GM12878 (cell line): ENCODE results near the gene BAG1. TPM values are rescaled to one million over a fixed set of nuclear protein-coding genes. Genes with fewer than 3 reads are reported as not detected.

Source experiments
- ATAC-seq: fragments of 200-7000 bp; cut with Tn5 transposase; 3 replicates; pipeline ENCODE4 v1.9.1; 2020; ENCODE audit warnings: mild to moderate bottlenecking, moderate library complexity
- BruUV-seq: library from RNA; stranded (reverse); fragments of 400-500 nt; replicated peaks from 2 replicates; lab custom pipeline; 2021; lab: Mats Ljungman, UMichigan
- CTCF ChIA-PET: fragments of 300-600 bp; sonication (Branson Sonifier 250); formaldehyde crosslinking; extraction: SDS; loops from one replicate; lab custom pipeline; 2021; ENCODE audit warnings: inconsistent platforms; lab: Yijun Ruan, JAX
- POLR2A ChIA-PET: fragments of 350-600 bp; formaldehyde crosslinking; extraction: SDS; loops from one replicate; lab custom pipeline; 2021; ENCODE audit warnings: inconsistent platforms; lab: Charles Lee
- RAD21 ChIA-PET: fragments of 300-600 bp; sonication (Branson Sonifier 250); formaldehyde crosslinking; loops from one replicate; lab custom pipeline; 2023; ENCODE audit warnings: antibody characterized with exemption; ENCODE audit not compliant: unreplicated experiment; lab: Charles Lee
- SMC1A ChIA-PET: fragments of 300-600 bp; sonication (Branson Sonifier 250); formaldehyde crosslinking; loops from one replicate; lab custom pipeline; 2023; ENCODE audit not compliant: unreplicated experiment, uncharacterized antibody; lab: Charles Lee
- DNase-seq: peaks from one replicate; pipeline ENCODE4 v3.0.0-alpha.2; 2011; ENCODE audit warnings: low read depth, low spot score
- FAIRE-seq: peaks from 3 replicates; lab custom pipeline; 2011; peaks lifted over from hg19 to GRCh38; lab: Jason Lieb, UNC
- H2AFZ ChIP-seq: 2 replicates; pipeline ENCODE4 v1.6.0; 2011; ENCODE audit warnings: low read depth, low read length, control low read depth; ENCODE audit not compliant: control insufficient read depth
- H3K27ac ChIP-seq: 2 replicates; pipeline ENCODE4 v1.5.1; 2011; ENCODE audit warnings: control low read depth; ENCODE audit not compliant: control insufficient read depth, insufficient read depth
- H3K27me3 ChIP-seq, 2 experiments: replicated peaks in 1 of 2; 2 replicates each; pipeline versions ENCODE4 v1.6.0 to v1.6.1; 2011; ENCODE audit warnings: low read length in 1 of 2; ENCODE audit not compliant: control insufficient read depth in 2 of 2, insufficient read depth in 2 of 2
- H3K36me3 ChIP-seq, 2 experiments: 2 replicates each; pipeline ENCODE4 v1.5.1; 2011; ENCODE audit warnings: low read length in 1 of 2; ENCODE audit not compliant: control insufficient read depth in 2 of 2, insufficient read depth in 2 of 2
- H3K4me1 ChIP-seq: 2 replicates; pipeline ENCODE4 v1.6.1; 2011; ENCODE audit warnings: mild to moderate bottlenecking, low read length, moderate library complexity, mixed read lengths; ENCODE audit not compliant: control insufficient read depth, insufficient read depth
- H3K4me2 ChIP-seq: 2 replicates; pipeline ENCODE4 v1.6.0; 2011; ENCODE audit warnings: control low read depth; ENCODE audit not compliant: control insufficient read depth, insufficient read depth
- H3K4me3 ChIP-seq: fragments of 200-600 bp; sonication (generic); 2 replicates; pipeline ENCODE4 v1.5.1; 2016
- H3K79me2 ChIP-seq: 2 replicates; pipeline ENCODE4 v1.6.0; 2011; ENCODE audit warnings: low read length; ENCODE audit not compliant: control insufficient read depth, insufficient read depth
- H3K9ac ChIP-seq: 2 replicates; pipeline ENCODE4 v1.8.0; 2011; ENCODE audit warnings: low read length, control low read depth, mixed read lengths; ENCODE audit not compliant: control insufficient read depth, insufficient read depth
- H3K9me3 ChIP-seq: replicated peaks from 3 replicates; pipeline ENCODE4 v1.5.1; 2011; ENCODE audit warnings: mild to moderate bottlenecking, low read length; ENCODE audit not compliant: control insufficient read depth, insufficient read depth
- H4K20me1 ChIP-seq: 2 replicates; pipeline ENCODE4 v1.6.0; 2011; ENCODE audit not compliant: control insufficient read depth, insufficient read depth
- ASH2L ChIP-seq: fragments of 300-600, 200-600 bp; sonication (generic); IDR thresholded peaks from 2 replicates; pipeline ENCODE4 v1.6.1; 2017; ENCODE audit warnings: low read depth, mild to moderate bottlenecking, borderline replicate concordance
- BRCA1 ChIP-seq: IDR thresholded peaks from 2 replicates; pipeline ENCODE4 v1.6.1; 2011; ENCODE audit warnings: low read depth, low read length, improper control_type of control experiment
- HCFC1 ChIP-seq: fragments of 150-350 bp; IDR thresholded peaks from 2 replicates; pipeline ENCODE4 v1.6.1; 2014; ENCODE audit warnings: low read length
- MEF2A ChIP-seq: IDR thresholded peaks from 2 replicates; pipeline ENCODE4 v1.6.1; 2011; ENCODE audit warnings: low read depth, mild to moderate bottlenecking, low read length, moderate library complexity; ENCODE audit not compliant: insufficient read depth
- POLR2AphosphoS2 ChIP-seq: IDR thresholded peaks from 2 replicates; pipeline ENCODE4 v1.6.1; 2011; ENCODE audit warnings: low read depth, mild to moderate bottlenecking, low read length, improper control_type of control experiment, moderate library complexity
- POLR2AphosphoS5 ChIP-seq: IDR thresholded peaks from 2 replicates; pipeline ENCODE4 v1.6.1; 2011; ENCODE audit warnings: mild to moderate bottlenecking, low read length, inconsistent platforms
- RAD21 ChIP-seq: IDR thresholded peaks from 2 replicates; pipeline ENCODE4 v1.6.1; 2011; ENCODE audit warnings: mild to moderate bottlenecking, low read depth, low read length, moderate library complexity; ENCODE audit not compliant: insufficient read depth
- RB1 ChIP-seq: fragments of 450-650 bp; formaldehyde crosslinking; IDR thresholded peaks from 2 replicates; pipeline ENCODE4 v1.6.1; 2017; ENCODE audit warnings: mild to moderate bottlenecking, borderline replicate concordance
- RBBP5 ChIP-seq: fragments of 200-600 bp; sonication (generic); conservative IDR thresholded peaks from 2 replicates; pipeline ENCODE4 v1.6.1; 2016
- STAT1 ChIP-seq: fragments of 450-650 bp; conservative IDR thresholded peaks from 2 replicates; pipeline ENCODE4 v1.6.1; 2014; ENCODE audit warnings: antibody characterized with exemption, mild to moderate bottlenecking
- STAT3 ChIP-seq: IDR thresholded peaks from 2 replicates; pipeline ENCODE4 v1.6.1; 2011; ENCODE audit warnings: low read depth, low read length, improper control_type of control experiment
- ZBED1 ChIP-seq: IDR thresholded peaks from 2 replicates; pipeline ENCODE4 v1.6.1; 2016; ENCODE audit warnings: borderline replicate concordance
- ZNF274 ChIP-seq: IDR thresholded peaks from one replicate; pipeline ENCODE4 v1.8.0; 2011; ENCODE audit not compliant: insufficient read length, insufficient read depth
- WGBS: methylation state at CpG from one replicate; pipeline ENCODE4 v1.1.6; 2016; ENCODE audit warnings: low lambda C conversion rate; ENCODE audit not compliant: insufficient replicate concordance, insufficient coverage; ENCODE audit errors: missing lambda C conversion rate; 5-methylcytosine and 5-hydroxymethylcytosine counted together
- in situ Hi-C: fragments of 300-500 bp; cut with MboI; formaldehyde crosslinking; loops from 9 replicates; pipeline ENCODE4 v1.14.3; 2018; ENCODE audit warnings: mixed read lengths
- intact Hi-C: fragments of 100-400 bp; cut with micrococcal nuclease; formaldehyde crosslinking; loops from one replicate; pipeline ENCODE4 v1.14.2; 2022; ENCODE audit not compliant: unreplicated experiment
- polyA plus RNA-seq, 11 experiments: library from polyadenylated mRNA; depleted of rRNA in 4 of 11; unstranded in 6 of 11; stranded (reverse) in 5 of 11; fragments of >200 nt; fragmentation: Nextera tagmentation in 4 of 11; fragmentation: Illumina TruSeq in 1 of 11; extraction: Ambion mirVana in 4 of 11; extraction: Trizol in 1 of 11; gene quantifications; 1 replicate in 1 of 11; 2 replicates in 10 of 11; pipeline versions ENCODE4 v1.2.1 to v1.2.3, GENCODE V29; 2011 to 2016; ENCODE audit warnings: inconsistent platforms in 2 of 11, missing spikeins in 2 of 11, low read depth in 1 of 11
- total RNA-seq, 4 experiments: library from RNA; depleted of rRNA in 3 of 4; stranded (reverse); fragments of >200 nt in 3 of 4; fragmentation: Illumina TruSeq in 1 of 4; extraction: Trizol in 1 of 4; gene quantifications; 2 replicates each; pipeline versions ENCODE4 v1.2.1 to v1.2.3, GENCODE V29; 2013 to 2021
- TF ChIP-seq, protein P1 (sequence below): IDR thresholded peaks from 2 replicates; pipeline ENCODE4 v1.6.1; 2012; ENCODE audit warnings: improper control_type of control experiment, low read depth, low read length; ENCODE audit not compliant: insufficient replicate concordance
- TF ChIP-seq, protein P2 (sequence below): fragments of 450-650 bp; IDR thresholded peaks from 2 replicates; pipeline ENCODE4 v1.6.1; 2016; ENCODE audit warnings: mild to moderate bottlenecking
- TF ChIP-seq, protein P3 (sequence below): fragments of 150-350 bp; IDR thresholded peaks from 2 replicates; pipeline ENCODE4 v1.6.1; 2014; ENCODE audit warnings: mild to moderate bottlenecking, low read depth, low read length

Gene BAG1
- total and polyA plus RNA-seq, 10 of the 15 experiments (the other 5 are each of a cell fraction or from before 2014, with no cell fraction given), result 11.6 to 135 (median 68.9) TPM

- CTCF ChIA-PET, result interaction anchor here (0.7 to 1.5 kb wide), 6 partner anchors 13 to 205 kb away, joined by 3 read pairs; partner anchors contain the start of gene NFX1
Observed at GRCh38 chr9:33248606-33249005, 15.9 kb downstream of the BAG1 start.

More at GRCh38 chr9:33248606-33249005, 15.9 kb downstream of the BAG1 start:
- peaks cover 16% of the 10 kb centered on the region for H3K4me1 ChIP-seq
- ChIA-PET POLR2A (interaction anchor here (1.0 kb wide), 1 partner anchor 119 kb away, joined by 3 read pairs; no protein-coding TSS in a partner anchor), SMC1A (interaction anchor here (1.2 kb wide), 2 partner anchors 9 to 23 kb away, joined by 3 to 5 read pairs; no protein-coding TSS in a partner anchor), RAD21 (interaction anchor here (0.9 to 1.4 kb wide), 2 partner anchors 9 to 22 kb away, joined by 4 read pairs; no protein-coding TSS in a partner anchor)
- no peaks in the 10 kb centered on the region for H3K9me3 ChIP-seq
- DNase-seq (no peak), FAIRE-seq (no peak), ATAC-seq (peak; percentile 17)
- no peak overlapping the region for H2AFZ ChIP-seq
- no TSS peak for BruUV-seq
- H3K4me3 ChIP-seq, result no peak overlapping the region
- intact Hi-C loops, result no loop called here
- H3K79me2 ChIP-seq, result no peaks in the 10 kb centered on the region
- H3K36me3 ChIP-seq, result peaks cover 3 to 8% of the 10 kb centered on the region in 2 experiments; a peak in 2 of 4 replicates
- no peak overlapping the region for H3K27ac ChIP-seq
- 88% methylated on average over 3 of the region's 3 CpGs for WGBS
- TF ChIP-seq HCFC1 (no peak), ZNF274 (no peak), STAT1 (no peak), MEF2A (no peak), RAD21 (no peak), RBBP5 (no peak), POLR2AphosphoS2 (no peak), POLR2AphosphoS5 (no peak), ASH2L (no peak), RB1 (no peak), BRCA1 (no peak), STAT3 (no peak), ZBED1 (no peak)
- TF ChIP-seq, protein P1, sequence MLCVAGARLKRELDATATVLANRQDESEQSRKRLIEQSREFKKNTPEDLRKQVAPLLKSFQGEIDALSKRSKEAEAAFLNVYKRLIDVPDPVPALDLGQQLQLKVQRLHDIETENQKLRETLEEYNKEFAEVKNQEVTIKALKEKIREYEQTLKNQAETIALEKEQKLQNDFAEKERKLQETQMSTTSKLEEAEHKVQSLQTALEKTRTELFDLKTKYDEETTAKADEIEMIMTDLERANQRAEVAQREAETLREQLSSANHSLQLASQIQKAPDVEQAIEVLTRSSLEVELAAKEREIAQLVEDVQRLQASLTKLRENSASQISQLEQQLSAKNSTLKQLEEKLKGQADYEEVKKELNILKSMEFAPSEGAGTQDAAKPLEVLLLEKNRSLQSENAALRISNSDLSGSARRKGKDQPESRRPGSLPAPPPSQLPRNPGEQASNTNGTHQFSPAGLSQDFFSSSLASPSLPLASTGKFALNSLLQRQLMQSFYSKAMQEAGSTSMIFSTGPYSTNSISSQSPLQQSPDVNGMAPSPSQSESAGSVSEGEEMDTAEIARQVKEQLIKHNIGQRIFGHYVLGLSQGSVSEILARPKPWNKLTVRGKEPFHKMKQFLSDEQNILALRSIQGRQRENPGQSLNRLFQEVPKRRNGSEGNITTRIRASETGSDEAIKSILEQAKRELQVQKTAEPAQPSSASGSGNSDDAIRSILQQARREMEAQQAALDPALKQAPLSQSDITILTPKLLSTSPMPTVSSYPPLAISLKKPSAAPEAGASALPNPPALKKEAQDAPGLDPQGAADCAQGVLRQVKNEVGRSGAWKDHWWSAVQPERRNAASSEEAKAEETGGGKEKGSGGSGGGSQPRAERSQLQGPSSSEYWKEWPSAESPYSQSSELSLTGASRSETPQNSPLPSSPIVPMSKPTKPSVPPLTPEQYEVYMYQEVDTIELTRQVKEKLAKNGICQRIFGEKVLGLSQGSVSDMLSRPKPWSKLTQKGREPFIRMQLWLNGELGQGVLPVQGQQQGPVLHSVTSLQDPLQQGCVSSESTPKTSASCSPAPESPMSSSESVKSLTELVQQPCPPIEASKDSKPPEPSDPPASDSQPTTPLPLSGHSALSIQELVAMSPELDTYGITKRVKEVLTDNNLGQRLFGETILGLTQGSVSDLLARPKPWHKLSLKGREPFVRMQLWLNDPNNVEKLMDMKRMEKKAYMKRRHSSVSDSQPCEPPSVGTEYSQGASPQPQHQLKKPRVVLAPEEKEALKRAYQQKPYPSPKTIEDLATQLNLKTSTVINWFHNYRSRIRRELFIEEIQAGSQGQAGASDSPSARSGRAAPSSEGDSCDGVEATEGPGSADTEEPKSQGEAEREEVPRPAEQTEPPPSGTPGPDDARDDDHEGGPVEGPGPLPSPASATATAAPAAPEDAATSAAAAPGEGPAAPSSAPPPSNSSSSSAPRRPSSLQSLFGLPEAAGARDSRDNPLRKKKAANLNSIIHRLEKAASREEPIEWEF, result no peak
- TF ChIP-seq, protein P2, sequence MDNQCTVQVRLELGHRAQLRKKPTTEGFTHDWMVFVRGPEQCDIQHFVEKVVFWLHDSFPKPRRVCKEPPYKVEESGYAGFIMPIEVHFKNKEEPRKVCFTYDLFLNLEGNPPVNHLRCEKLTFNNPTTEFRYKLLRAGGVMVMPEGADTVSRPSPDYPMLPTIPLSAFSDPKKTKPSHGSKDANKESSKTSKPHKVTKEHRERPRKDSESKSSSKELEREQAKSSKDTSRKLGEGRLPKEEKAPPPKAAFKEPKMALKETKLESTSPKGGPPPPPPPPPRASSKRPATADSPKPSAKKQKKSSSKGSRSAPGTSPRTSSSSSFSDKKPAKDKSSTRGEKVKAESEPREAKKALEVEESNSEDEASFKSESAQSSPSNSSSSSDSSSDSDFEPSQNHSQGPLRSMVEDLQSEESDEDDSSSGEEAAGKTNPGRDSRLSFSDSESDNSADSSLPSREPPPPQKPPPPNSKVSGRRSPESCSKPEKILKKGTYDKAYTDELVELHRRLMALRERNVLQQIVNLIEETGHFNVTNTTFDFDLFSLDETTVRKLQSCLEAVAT, result no peak
- TF ChIP-seq, protein P3, sequence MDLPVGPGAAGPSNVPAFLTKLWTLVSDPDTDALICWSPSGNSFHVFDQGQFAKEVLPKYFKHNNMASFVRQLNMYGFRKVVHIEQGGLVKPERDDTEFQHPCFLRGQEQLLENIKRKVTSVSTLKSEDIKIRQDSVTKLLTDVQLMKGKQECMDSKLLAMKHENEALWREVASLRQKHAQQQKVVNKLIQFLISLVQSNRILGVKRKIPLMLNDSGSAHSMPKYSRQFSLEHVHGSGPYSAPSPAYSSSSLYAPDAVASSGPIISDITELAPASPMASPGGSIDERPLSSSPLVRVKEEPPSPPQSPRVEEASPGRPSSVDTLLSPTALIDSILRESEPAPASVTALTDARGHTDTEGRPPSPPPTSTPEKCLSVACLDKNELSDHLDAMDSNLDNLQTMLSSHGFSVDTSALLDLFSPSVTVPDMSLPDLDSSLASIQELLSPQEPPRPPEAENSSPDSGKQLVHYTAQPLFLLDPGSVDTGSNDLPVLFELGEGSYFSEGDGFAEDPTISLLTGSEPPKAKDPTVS, result no peak
- no peak overlapping the region for H3K4me2 ChIP-seq
- in situ Hi-C loops, result loop anchor here (5.0 kb wide), 1 partner anchor 49 kb away; no protein-coding TSS in a partner anchor
- no peaks in the 10 kb centered on the region for H3K27me3 ChIP-seq
- no peak overlapping the region for H3K9ac ChIP-seq
- H4K20me1 ChIP-seq, result no peaks in the 10 kb centered on the region
